ENCODE results near the gene AATK.

DNA sequence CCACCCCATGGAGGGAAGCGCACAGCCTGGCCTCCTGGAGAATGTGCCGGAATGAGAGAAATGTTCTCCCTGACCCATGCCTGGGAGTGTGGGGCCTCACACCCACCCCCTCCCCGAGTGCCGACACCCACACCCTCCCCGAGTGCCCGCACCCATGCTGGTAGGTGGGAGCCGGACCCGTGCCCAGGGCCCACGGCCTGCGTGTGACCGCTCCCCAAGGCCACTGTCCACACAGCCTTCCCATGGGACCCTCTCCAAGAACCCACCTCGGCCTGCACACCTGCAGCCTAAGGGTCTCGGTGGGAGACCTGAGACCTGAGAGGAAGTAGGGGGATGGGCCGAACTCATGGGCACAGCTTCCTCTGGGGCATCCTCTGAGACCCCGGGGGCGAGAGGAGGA is 4.0 kb downstream of the AATK start:
- TF ChIP-seq YY1 (IDR thresholded peaks at IDR 0.05; ENCODE audit: low read depth), result no peak
- TF ChIP-seq, protein P1, sequence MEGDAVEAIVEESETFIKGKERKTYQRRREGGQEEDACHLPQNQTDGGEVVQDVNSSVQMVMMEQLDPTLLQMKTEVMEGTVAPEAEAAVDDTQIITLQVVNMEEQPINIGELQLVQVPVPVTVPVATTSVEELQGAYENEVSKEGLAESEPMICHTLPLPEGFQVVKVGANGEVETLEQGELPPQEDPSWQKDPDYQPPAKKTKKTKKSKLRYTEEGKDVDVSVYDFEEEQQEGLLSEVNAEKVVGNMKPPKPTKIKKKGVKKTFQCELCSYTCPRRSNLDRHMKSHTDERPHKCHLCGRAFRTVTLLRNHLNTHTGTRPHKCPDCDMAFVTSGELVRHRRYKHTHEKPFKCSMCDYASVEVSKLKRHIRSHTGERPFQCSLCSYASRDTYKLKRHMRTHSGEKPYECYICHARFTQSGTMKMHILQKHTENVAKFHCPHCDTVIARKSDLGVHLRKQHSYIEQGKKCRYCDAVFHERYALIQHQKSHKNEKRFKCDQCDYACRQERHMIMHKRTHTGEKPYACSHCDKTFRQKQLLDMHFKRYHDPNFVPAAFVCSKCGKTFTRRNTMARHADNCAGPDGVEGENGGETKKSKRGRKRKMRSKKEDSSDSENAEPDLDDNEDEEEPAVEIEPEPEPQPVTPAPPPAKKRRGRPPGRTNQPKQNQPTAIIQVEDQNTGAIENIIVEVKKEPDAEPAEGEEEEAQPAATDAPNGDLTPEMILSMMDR (IDR thresholded peaks at IDR 0.05), result no peak
- TF ChIP-seq EP300 (IDR thresholded peaks at IDR 0.05; ENCODE audit: borderline replicate concordance in 1 of 2, low read depth in 1 of 2, low read length in 1 of 2), result no peak
- TF ChIP-seq, protein P2, sequence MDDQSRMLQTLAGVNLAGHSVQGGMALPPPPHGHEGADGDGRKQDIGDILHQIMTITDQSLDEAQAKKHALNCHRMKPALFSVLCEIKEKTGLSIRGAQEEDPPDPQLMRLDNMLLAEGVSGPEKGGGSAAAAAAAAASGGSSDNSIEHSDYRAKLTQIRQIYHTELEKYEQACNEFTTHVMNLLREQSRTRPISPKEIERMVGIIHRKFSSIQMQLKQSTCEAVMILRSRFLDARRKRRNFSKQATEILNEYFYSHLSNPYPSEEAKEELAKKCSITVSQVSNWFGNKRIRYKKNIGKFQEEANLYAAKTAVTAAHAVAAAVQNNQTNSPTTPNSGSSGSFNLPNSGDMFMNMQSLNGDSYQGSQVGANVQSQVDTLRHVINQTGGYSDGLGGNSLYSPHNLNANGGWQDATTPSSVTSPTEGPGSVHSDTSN (IDR thresholded peaks at IDR 0.05), result no peak
- TF ChIP-seq TEAD4 (IDR thresholded peaks at IDR 0.05; ENCODE audit: borderline replicate concordance, insufficient read depth), result no peak
- TF ChIP-seq EZH2phosphoT487 (IDR thresholded peaks at IDR 0.05; ENCODE audit: borderline replicate concordance, low read depth), result no peak
- TF ChIP-seq SMC3 (IDR thresholded peaks at IDR 0.05; ENCODE audit: low read depth, low read length), result no peak
- TF ChIP-seq REST (IDR thresholded peaks at IDR 0.05; ENCODE audit: low read depth, low read length), result no peak
- TF ChIP-seq RAD21 (IDR thresholded peaks at IDR 0.05; ENCODE audit: low read length), result no peak
- TF ChIP-seq POLR2AphosphoS5 (IDR thresholded peaks at IDR 0.05; ENCODE audit: low read depth, low read length), result no peak
- TF ChIP-seq IRF3 (IDR thresholded peaks at IDR 0.05; ENCODE audit: low read depth, low read length), result no peak
- no peak for TF ChIP-seq MAX (IDR thresholded peaks at IDR 0.05; ENCODE audit: low read depth)
- no peak for TF ChIP-seq TAF1 (IDR thresholded peaks at IDR 0.05; ENCODE audit: borderline replicate concordance, low read depth, low read length)
